ENCODE results near the gene CLDN12.

The CLDN12 gene

GRCh38 chr7:90403174-90404113 lies at the start of gene CLDN12:
Gene CLDN12, plus strand, starts transcription at chr7:90403461. Its CDS starts 9,216 bp downstream, at chr7:90412677.
- DNase-seq: peak; percentile 97

- peak; percentile 86 for DNase-seq
These were observed 19.8 kb upstream of the CLDN12 start for GRCh38 chr7:90383422-90383821.

- peak; percentile 68 for DNase-seq
These were observed 19.4 kb upstream of the CLDN12 start for GRCh38 chr7:90383861-90384260.

- peak; percentile 54 for DNase-seq
These were observed 18.8 kb upstream of the CLDN12 start for GRCh38 chr7:90384433-90384832.

- peak; percentile 12 for DNase-seq
These were observed 15.6 kb upstream of the CLDN12 start for GRCh38 chr7:90387470-90388240.

- DNase-seq: no peak
These were observed 12.3 kb upstream of the CLDN12 start for GRCh38 chr7:90390926-90391325.

- no peak for DNase-seq
These were observed 11.8 kb upstream of the CLDN12 start for GRCh38 chr7:90391488-90391887.

GRCh38 chr7:90396420-90396819 lies 6.8 kb upstream of the CLDN12 start:
- no peak for DNase-seq

- DNase-seq: peak; percentile 62
These were observed 1.3 kb upstream of the CLDN12 start for GRCh38 chr7:90401989-90402388.

GRCh38 chr7:90402785-90403173 lies 482 bp upstream of the CLDN12 start:
- no peak for DNase-seq

GRCh38 chr7:90404777-90405176 lies 1.5 kb downstream of the CLDN12 start:
- DNase-seq: peak; percentile 13

- no peak for DNase-seq
These were observed 4.2 kb downstream of the CLDN12 start for GRCh38 chr7:90407484-90407821.

GRCh38 chr7:90408142-90408541 lies 4.9 kb downstream of the CLDN12 start:
- no peak for DNase-seq

- no peak for DNase-seq
These were observed 6.4 kb downstream of the CLDN12 start for GRCh38 chr7:90409667-90410066.

GRCh38 chr7:90411510-90411909 lies 8.2 kb downstream of the CLDN12 start:
- peak; percentile 22 for DNase-seq

GRCh38 chr7:90412458-90413184 lies 9.4 kb downstream of the CLDN12 start:
- DNase-seq: peak; percentile 17

- DNase-seq: no peak
These were observed 9.9 kb downstream of the CLDN12 start for GRCh38 chr7:90413185-90413528.

GRCh38 chr7:90421651-90422050 lies 18.4 kb downstream of the CLDN12 start:
- DNase-seq: no peak

GRCh38 chr7:90424720-90425119 lies 21.5 kb downstream of the CLDN12 start:
- DNase-seq: no peak

- peak; percentile 7 for DNase-seq
These were observed 22.1 kb downstream of the CLDN12 start for GRCh38 chr7:90425376-90425775.

GRCh38 chr7:90430614-90431460 lies 27.6 kb downstream of the CLDN12 start:
- no peak for DNase-seq

GRCh38 chr7:90432752-90433151 lies 29.5 kb downstream of the CLDN12 start:
- DNase-seq: no peak
